Stimulated activated CD4-positive, alpha-beta T cell treated with anti-CD3 and anti-CD28 coated beads, Interleukin-15, amount 100 ng/mL, for 24 hours (primary cell): ENCODE results near the gene BNIP3.
A peak's percentile ranks its signal among the peaks of the same experiment; 100 is the strongest.
"Not testable (repeated sequence)": the region's sequence is repeated elsewhere in the genome, so short reads cannot be mapped to it uniquely, and the experiment has no call there.

ENCODE experiments used
- DNase-seq: peaks from one replicate; pipeline ENCODE4 v3.0.0-alpha.2; 2020

Gene BNIP3

DNA sequence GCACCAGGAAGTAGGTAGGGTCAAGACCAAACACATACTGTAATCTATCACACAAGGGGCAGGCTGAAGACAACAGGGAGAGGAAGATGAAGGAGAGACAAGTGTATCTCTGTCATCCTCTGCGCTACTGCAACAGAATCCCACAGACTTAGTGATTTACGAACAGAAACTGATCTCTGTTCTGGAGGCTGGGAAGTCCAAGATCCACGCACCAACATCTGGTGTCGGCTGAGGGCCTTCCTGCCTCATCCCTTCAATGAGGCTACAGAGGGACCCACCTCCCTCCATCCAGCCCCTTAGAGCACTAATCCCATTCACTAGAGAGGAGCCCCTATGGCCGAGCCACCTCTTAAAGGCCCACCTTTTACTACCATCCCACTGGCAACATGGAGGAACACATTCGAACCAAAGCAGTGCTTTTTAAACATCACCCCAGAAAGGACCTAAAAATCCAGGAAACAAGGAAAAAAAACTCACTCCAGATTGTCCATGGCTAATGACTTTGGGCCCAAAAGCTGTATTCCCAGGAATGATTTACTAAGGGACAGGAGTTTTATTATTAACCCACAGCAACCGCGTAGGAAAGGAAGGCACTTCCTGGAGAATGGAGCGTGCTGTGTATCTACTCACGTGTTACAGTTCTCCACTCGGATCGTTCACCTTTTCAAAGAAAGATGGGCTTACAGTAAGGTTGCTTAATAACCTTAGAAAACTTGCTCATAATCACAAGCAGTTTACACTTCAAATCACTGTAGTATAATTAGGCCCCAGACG is 4.2 kb downstream of the BNIP3 start:
- no peak for DNase-seq

DNA sequence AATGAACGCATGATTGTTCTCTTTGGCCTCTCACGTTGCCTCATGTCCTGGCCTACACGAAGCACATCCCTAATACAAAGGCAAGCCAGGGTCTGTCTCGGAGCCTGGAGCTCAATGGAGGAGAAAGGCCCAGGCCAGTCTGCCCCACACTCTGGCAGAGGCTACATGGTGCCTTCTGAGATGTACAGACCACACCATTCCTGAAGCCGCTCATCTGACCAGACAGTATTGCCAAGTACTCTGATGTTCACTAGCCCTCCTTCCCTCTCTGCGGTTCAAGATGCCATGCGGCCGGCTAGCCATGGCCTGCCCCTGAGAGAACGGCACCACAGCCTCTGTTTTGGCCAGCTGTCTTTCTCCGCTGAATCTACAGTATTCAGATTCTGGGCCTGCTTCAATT is 5.9 kb downstream of the BNIP3 start:
- DNase-seq: no peak

DNA sequence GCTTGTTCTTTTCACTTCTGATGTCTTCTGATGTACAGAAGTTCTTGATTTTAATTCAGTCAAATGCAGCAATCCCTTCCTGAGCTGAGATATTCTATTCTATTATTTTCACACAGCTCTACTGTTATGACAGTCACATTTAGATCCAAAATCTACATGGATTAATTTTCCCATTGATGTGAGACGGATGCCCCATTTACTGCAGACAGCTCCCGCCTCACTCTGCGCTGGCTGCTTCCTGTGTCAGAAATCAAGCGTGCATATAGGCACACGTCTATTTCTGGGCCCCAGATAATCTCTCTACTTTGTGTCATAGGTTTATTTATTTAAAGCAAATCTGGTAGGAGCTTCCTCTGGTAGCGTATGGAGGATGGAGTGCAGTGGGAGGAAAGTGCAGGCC is 6.7 kb downstream of the BNIP3 start:
- DNase-seq: no peak

DNA sequence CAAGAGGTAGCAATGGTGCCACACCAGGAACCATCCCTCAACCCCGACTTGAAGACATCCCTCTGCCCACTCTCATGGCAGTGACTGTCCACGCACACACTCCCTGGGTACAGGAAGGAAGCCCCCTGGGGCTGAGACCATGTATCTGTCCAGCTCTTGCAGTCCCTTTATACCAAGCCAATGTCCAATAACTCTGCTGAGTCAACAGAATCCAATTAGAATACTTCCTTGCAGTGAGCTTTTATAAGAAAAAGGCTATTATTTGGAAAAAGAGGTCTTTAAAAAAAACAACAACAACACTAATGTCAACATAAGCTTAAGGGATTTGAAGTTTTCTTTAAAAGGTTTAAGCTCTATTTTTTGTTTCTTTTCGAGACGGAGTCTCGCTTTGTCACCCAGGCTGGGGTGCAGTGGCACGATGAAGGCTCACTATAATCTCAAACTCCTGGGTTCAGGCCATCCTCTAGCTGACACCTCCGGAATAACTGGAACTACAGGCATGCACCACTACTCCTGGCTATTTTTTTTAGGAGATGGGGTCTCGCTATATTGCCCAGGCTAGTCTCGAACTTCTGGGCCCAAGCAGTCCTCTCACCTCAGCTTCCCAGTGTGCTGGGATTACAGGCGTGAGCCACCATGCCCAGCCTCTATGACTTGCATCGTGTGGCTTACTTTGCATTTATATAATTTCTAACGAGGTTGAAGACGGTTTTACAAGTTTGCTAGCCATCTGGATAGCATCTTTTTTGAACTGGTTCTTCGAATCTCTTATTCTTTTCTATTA is 7.5 kb downstream of the BNIP3 start:
- DNase-seq: no peak

DNA sequence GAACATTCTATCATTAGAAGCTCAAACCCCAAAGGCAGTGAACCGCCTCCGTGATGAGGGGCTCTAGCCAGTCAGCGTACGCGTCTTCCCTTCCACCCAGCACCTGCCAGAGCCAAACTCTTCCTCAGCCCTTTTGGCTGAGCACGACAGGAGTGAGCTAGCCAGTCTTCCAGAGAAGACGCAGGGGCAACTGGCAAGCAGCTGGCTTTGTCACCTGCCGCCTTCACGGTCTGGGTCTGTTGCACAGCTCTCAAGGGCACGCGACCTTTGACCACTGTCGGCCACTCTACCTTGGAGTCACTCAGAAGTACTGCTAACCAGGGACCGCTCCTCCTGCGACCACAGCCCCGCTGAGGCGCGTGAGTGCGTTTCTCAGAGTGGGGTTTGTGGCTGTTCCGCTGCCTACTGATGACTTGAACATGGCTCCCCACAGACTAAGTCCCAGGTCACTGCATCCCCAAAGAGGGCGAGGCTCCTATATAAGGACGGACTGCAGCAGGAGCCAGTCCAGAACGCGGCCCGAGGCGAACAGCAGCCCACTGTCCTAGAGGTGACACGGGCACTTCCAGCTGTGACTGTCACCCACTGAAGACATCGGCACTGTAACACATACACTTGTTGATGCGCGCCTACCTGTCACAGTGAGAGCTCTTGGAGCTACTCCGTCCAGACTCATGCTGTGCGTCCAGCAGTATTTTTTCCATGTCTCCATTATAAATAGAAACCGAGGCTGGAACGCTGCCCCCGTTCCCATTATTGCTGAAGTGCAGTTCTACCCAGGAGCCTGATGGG is 8.4 kb downstream of the BNIP3 start:
- DNase-seq: peak; percentile 27

DNA sequence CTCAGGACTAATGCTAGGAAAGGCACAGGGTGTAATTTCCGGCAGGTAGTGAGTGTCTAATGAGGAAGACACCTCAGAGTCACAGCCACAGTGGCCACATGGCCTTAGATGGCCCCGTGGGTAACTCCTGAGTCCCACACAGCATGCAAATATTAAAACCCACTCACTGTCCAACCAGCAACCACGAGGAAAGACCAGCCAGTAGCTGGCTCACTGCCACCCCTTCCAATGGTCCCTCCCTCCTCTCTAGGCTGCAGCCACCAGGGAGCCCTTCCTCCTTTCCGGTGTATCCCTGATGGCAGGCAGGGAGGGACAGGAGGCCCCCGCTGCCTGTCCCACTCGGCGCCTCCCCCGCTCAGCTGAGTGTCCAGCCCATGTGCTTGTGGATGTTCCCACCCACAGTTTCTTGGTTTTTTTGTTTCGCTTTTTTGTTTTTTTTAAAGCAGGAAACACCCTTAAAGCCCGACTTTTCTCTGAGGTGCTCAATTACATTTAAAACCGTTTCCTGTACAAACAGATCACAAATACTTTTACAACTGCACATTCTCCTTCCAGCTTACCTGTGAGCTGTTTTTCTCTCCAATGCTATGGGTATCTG is 9.2 kb downstream of the BNIP3 start:
- DNase-seq: peak; percentile 47

DNA sequence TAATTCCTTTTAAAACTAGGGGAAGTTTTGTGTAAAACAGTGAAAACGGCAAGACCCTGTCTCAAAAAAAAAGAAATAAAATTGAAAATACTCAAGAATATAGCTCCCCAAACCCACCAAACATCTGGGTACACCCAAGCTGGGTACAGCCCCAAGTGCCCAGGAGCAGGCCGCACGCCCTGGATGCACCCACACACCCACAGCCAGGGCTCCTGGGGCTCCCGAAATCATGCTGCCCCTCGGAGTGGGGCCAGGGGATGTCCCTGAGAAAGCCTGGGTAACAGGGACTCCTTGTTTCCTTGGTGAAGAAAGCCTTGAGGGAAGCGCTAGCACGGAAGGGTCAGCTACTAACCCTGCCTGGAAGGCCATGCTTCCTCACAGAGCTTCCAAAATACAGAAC is 10.1 kb downstream of the BNIP3 start:
- DNase-seq: no peak

DNA sequence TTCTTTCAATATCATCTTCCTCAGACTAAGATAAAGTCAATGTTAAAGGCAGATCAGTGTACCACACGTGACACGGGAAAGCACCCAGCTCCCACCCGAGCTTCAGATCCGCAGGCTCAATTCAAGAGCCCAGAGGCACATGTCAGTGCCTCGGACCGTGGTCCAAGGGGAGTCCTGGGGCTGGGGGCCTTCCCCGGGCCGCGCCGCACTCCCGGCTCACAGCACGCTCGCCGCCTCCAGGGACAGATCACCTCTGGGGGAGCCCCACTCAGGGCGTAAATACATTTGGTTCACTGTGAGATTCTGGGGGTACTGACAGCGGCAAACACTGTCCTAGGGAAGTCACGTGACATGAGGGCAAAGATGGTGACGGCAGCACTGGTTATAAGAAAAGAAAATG is 10.8 kb downstream of the BNIP3 start:
- no peak for DNase-seq

DNA sequence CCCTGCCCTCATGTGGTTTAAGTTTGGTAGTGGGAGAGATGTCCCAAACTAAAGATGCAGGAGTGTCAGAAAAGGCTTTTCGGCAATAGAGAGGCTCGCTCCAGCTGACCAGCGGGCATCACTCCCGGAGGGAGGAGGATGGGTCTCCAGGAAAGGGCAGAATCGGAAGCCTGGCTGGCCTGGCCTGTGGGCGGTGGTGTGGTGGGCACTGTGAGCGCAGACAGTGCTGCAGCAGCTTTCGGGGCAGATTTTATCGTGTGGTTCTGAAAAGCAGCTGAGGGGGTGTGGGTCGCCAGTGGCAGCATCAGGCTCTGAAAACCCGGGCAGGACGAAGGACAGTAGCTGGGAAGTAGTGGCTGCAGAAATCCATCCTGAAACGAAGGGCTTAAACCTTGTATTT is 12.8 kb downstream of the BNIP3 start:
- no peak for DNase-seq

DNA sequence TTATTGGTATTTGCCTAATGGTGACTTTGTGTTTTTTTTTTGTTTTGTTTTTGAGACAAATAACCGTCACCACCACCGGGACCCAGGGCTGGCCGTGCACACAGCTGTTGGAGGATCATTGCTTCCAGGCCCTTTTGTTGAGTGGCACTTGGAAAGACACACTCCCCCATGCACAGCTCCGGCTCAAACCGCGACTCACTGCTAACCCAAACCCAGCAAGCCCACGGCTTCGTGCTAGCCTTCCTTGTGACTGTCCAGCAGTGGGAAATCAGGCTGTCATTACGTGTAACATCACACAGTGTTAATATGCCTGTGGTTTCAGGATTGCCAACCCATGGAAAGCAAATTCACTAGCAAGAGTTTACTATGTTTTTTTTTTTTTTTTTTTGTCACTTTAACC is 17.4 kb downstream of the BNIP3 start:
- no peak for DNase-seq

DNA sequence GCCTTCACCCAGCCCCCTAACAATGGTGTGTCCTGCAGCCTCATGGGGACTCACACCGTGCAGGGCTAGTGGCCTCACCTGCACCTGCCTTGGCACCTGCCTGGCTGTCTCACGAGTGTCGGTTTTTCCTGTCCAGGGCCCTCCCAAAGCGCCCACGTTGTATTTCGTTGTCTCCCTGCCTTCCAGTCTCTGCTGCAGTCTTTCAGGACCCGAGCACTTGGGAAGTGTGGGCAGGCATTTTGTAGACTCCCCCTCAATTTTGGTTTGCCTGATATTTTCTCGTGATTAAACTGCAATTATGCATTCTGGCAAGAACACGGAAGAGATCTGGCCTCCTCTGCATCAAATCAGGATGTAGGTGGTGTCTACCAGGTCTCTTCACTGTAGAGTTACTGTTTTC is 17.9 kb downstream of the BNIP3 start:
- DNase-seq: no peak

DNA sequence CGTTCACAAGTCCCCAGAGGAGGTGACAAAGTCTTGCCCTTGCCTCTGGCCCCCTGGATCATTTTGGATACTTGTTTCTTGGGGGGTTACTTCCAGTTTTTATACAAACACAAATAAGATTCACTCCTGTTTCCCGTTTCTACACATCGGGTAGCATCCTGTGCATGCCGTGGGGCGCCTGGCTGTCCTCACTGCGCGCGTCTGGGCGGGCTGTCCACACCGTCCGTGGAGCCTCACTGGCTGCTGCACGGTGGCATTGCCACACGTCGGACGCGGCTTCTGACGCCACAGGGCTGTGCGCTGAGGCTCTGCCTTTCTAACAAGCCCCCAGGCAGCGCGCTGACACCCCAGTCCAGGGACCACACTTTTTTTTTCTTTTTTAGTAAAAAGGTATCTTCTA is 18.4 kb downstream of the BNIP3 start:
- DNase-seq: no peak

DNA sequence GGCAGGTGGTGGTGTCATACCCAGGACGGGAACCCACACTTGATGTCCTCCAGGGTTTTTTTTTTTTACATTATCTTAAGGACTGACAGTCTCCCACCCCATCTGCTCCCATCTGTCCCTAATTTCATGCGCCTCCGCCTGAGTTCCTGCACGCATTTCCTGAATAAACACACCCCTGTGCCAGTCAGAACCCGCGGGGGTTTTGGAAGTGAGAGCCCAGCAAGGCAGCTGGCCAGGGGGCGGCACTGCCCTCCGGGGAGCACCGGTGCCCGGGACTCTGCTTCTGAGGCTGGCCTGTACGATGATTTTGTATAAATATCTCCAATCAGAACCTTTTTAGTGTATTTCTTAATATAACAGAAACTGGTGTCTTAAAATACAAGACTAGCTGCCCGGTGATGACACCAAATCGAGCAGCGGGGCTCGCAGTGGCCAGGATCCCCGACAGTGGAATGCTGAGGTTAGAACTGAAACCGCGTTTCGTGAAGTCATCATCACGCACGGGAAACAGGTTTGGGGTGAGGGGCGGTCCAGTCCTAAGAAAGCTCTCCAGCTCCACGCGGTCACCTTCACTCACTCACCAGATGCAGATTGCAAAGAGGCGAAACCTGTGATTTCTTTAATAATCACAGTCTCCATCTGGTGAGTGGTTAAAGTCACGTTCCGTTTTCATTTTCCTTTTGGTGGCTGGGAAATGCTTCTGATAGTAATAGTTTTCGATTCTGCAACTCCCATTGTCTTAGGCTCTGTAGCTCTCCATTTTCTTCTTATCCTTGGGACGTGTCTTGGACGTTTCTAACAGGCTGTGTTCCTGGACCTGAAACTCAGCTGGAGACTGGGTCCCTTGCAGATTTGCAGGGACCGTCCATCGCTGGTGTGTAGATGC is 19.7 kb downstream of the BNIP3 start:
- no peak for DNase-seq

DNA sequence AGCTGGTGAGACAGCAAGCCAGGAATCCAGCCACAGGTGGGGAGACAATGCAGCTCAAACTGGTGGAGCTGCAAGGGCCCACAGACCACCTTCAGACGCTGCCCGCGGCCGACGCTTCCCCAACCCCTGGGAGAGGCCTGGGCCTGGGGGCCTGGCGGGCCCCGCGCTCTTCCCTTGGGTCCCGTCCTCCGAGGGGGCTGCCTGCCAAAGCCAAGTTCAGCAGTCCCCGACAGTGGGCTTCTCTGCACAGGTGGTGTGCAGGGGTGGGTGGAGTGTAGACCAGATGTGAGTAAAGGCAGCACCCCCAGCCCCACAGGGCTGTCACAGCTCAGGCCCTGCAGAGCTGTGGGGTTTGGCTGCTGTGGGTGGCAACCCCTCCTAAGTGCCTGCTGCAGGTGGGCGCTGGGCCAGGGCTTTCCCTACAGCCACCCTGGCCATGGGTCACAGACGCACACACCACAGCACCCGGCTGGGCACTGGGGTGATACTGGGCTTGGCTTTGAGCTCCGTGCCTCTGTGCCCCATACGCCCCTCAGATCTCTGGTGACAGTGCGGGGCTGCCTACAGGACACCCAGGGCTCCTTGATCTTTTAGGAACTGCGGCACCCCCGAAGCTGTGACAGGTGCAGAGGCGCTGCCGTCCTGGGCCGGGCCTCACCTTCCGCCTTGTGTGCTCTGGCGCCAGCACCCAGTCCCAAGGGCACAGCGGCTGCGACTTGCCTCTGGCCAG is 20.5 kb downstream of the BNIP3 start:
- no peak for DNase-seq

DNA sequence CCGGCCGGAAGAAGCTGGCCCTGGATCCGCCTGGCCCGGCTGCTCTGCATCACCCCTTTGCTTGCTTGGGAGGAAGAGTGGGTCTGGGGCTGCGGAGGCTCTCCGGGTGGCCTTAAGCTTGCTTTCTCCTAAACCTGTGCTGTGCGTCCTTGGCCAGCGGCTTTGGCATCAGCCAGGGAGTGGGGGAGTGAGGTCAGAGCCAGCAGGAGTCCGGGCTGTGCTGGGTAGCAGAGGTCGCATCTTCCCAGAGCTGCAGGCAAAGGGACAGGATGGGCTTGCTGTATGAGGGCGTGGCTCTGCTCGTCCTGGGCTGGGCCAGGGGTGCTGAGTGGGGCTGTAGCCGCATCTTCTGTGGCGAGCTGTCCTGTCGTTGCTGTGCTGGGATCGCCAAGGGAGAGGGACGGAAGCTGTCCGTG is 21.1 kb downstream of the BNIP3 start:
- DNase-seq: no peak

DNA sequence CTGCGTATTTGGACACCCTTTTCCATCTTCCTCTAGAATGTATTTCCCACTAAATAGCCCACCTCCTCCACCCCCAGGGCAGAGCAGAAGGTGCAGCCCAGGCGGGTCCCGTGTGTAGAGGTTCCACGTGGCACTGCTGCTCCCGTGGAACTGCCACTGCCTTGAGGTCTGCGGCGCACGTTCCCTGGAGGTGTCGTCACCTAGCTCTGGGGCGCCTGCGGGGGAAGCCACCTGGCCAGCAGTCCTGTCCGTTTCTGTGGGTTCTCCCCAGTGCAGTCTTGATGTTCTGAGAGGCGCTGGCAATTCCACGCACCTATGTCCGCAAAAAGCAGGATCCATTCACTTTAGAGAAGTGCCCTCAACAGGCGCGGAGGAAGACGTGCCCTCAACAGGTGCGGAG is 21.9 kb downstream of the BNIP3 start:
- DNase-seq: no peak

DNA sequence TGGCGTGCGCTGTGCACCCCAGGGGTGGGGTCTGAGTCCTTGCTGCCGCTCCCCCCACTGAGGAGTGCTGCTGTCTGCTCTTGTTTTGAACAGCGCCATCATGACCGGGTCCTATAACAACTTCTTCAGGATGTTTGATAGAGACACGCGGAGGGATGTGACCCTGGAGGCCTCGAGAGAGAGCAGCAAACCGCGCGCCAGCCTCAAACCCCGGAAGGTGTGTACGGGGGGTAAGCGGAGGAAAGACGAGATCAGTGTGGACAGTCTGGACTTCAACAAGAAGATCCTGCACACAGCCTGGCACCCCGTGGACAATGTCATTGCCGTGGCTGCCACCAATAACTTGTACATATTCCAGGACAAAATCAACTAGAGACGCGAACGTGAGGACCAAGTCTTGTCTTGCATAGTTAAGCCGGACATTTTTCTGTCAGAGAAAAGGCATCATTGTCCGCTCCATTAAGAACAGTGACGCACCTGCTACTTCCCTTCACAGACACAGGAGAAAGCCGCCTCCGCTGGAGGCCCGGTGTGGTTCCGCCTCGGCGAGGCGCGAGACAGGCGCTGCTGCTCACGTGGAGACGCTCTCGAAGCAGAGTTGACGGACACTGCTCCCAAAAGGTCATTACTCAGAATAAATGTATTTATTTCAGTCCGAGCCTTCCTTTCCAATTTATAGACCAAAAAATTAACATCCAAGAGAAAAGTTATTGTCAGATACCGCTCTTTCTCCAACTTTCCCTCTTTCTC is 26.0 kb downstream of the BNIP3 start:
- no peak for DNase-seq

DNA sequence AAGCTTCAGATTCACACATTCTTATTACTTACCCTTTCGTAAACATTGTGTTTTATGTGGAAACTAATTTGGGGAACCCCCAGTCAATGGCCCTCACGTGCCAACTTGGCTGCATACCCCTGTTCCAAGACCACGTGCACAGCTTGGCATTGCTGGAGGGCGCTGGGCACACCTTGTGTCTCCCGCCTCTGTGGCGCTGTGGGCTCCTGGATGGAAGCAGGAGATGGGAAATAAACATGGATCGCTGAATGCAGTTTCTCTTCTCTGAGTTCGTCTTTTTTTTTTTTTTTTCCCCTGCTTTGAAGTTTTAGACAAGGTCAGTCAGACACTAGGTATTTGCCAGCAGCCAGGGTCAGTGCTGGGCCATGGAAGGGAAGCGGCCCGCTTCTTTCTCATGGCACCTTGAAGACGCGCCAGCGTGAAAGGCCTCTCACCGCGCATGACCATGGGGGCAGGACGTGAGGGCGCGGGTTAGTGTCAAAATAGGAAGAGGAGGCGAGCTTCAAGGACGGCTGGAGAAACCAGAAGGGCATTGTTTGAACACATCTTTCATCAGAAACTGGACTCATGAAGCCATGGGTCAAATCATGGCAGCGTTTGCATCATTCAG is 27.3 kb downstream of the BNIP3 start:
- DNase-seq: no peak

DNA sequence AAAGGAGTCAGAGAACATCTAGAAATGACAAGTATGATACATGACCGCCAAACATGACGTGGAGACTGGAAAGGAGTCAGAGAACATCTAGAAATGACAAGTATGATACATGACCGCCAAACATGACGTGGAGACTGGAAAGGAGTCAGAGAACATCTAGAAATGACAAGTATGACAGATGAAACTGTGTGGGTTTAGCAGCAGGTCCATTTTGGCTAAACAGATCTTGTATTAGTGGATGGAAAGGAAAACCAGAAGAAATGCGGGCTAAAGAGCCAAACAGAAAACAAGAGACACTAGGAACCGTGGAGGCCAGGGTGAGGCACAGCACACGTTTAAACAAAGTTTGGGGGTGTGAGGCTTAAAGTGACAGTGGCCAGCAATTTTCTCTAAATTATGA is 31.8 kb downstream of the BNIP3 start:
- DNase-seq: not testable (repeated sequence)
